UCSD-AML1 (cell line): Measurements from ENCODE around the gene SHROOM2.

Experiments
- DNase-seq: peaks from one replicate; lab custom pipeline; 2025; ENCODE audit not compliant: unreplicated experiment; lab: John Stamatoyannopoulos, UW

Gene SHROOM2

GRCh38 chrX:9938516-9938915 is 152.3 kb downstream of the SHROOM2 start:
- no peak for DNase-seq

- no peak for DNase-seq
Observed at GRCh38 chrX:9940421-9940820, 154.2 kb downstream of the SHROOM2 start.

GRCh38 chrX:9942086-9942485 is 155.9 kb downstream of the SHROOM2 start:
- peak; percentile 25 for DNase-seq

GRCh38 chrX:9943420-9943819 is 157.2 kb downstream of the SHROOM2 start:
- DNase-seq, result no peak

GRCh38 chrX:9947131-9947794 is 161.0 kb downstream of the SHROOM2 start:
- no peak for DNase-seq

GRCh38 chrX:9948406-9948805 is 162.2 kb downstream of the SHROOM2 start:
- DNase-seq, result no peak

- no peak for DNase-seq
Observed at GRCh38 chrX:9952300-9952699, 166.1 kb downstream of the SHROOM2 start.

GRCh38 chrX:9953396-9953795 is 167.2 kb downstream of the SHROOM2 start:
- DNase-seq, result no peak

- DNase-seq, result no peak
Observed at GRCh38 chrX:9955506-9955905, 169.3 kb downstream of the SHROOM2 start.

- no peak for DNase-seq
Observed at GRCh38 chrX:9957743-9958142, 171.5 kb downstream of the SHROOM2 start.

GRCh38 chrX:9958183-9958582 is 172.0 kb downstream of the SHROOM2 start:
- no peak for DNase-seq

GRCh38 chrX:9961750-9962149 is 175.5 kb downstream of the SHROOM2 start:
- DNase-seq, result no peak

- DNase-seq, result no peak
Observed at GRCh38 chrX:9966775-9967408, 180.7 kb downstream of the SHROOM2 start, which contains the start of gene CLDN34. TSS of gene CLDN34 (plus strand) at chrX:9967358. CDS start at chrX:9967358, 0 bp downstream.

- no peak for DNase-seq
Observed at GRCh38 chrX:9977635-9978034, 191.4 kb downstream of the SHROOM2 start.

- no peak for DNase-seq
Observed at GRCh38 chrX:9980401-9980800, 194.2 kb downstream of the SHROOM2 start.

- DNase-seq, result no peak
Observed at GRCh38 chrX:9980927-9981326, 194.7 kb downstream of the SHROOM2 start.

- no peak for DNase-seq
Observed at GRCh38 chrX:9983441-9983840, 197.2 kb downstream of the SHROOM2 start.

GRCh38 chrX:9983846-9984245 is 197.6 kb downstream of the SHROOM2 start:
- no peak for DNase-seq

GRCh38 chrX:9988762-9989161 is 202.5 kb downstream of the SHROOM2 start:
- no peak for DNase-seq

- no peak for DNase-seq
Observed at GRCh38 chrX:9992061-9992460, 205.8 kb downstream of the SHROOM2 start.

- DNase-seq, result no peak
Observed at GRCh38 chrX:9992724-9993123, 206.5 kb downstream of the SHROOM2 start.

GRCh38 chrX:9995855-9996339 is 209.7 kb downstream of the SHROOM2 start:
- DNase-seq, result peak; percentile 75

- no peak for DNase-seq
Observed at GRCh38 chrX:9997041-9997440, 210.8 kb downstream of the SHROOM2 start.
